GM19397 (cell line): Measurements from ENCODE around the gene OR51B6.
A peak's percentile ranks its signal among the peaks of the same experiment; 100 is the strongest.
"Not testable (repeated sequence)": the region's sequence is repeated elsewhere in the genome, so short reads cannot be mapped to it uniquely, and the experiment has no call there.

Source experiments
- ATAC-seq: cut with Tn5 transposase; IDR thresholded peaks from one replicate; pipeline ENCODE4 v1.9.1; 2021; ENCODE audit warnings: mild to moderate bottlenecking, moderate library complexity; ENCODE audit not compliant: unreplicated experiment

OR51B6 gene, protein sequence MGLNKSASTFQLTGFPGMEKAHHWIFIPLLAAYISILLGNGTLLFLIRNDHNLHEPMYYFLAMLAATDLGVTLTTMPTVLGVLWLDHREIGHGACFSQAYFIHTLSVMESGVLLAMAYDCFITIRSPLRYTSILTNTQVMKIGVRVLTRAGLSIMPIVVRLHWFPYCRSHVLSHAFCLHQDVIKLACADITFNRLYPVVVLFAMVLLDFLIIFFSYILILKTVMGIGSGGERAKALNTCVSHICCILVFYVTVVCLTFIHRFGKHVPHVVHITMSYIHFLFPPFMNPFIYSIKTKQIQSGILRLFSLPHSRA

GRCh38 chr11:5351208-5351607 lies at the start of gene OR51B6:
Gene OR51B6, plus strand, starts transcription at chr11:5351508. Its CDS starts 0 bp downstream, at chr11:5351508.
- ATAC-seq, result no peak

- ATAC-seq, result no peak
Observed at GRCh38 chr11:5301846-5302245, 49.5 kb upstream of the OR51B6 start, which contains the start of gene OR51B4. Gene OR51B4, minus strand, starts transcription at chr11:5301946. Its CDS starts 0 bp downstream, at chr11:5301946.

GRCh38 chr11:5303626-5304025 lies 47.7 kb upstream of the OR51B6 start:
- ATAC-seq, result no peak

- ATAC-seq, result no peak
Observed at GRCh38 chr11:5304046-5304445, 47.3 kb upstream of the OR51B6 start.

DNA sequence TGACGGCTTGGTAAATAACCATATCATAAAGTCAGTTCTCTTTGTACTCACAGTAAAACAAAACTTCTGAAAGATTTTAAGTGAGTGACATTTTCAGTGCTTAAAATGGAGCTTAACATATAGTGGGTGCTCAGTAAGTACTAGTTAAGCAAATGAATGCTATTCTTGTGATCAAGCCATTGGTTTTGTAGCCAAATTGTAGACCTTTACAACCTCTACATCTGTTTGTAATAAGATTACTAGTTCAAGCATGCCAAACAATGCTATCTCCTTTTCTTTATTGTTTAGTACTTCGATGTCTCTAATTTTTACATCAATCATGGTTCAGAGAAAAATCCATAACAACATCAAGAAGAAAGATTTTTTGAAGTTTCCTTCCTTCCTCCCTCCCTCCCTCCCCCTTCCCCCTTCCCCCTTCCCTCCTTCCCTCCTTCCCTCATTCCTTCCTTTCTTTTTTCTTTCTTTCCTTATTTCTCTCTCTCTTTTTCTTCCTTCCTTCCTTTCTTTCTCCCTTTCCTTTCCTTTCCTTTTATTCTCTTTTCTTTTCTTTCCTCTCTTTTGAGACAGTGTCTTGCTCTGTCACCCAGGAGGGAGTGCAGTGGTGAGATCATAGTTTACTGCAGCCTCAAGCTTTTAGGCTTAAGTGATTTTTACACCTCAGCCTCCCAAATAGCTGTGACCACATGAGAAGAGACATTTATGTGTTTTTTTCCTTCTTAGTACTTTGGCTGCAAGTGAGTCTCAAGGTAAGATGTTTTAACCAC lies 43.9 kb upstream of the OR51B6 start:
- no peak for ATAC-seq

GRCh38 chr11:5310423-5310822 lies 40.9 kb upstream of the OR51B6 start:
- no peak for ATAC-seq

DNA sequence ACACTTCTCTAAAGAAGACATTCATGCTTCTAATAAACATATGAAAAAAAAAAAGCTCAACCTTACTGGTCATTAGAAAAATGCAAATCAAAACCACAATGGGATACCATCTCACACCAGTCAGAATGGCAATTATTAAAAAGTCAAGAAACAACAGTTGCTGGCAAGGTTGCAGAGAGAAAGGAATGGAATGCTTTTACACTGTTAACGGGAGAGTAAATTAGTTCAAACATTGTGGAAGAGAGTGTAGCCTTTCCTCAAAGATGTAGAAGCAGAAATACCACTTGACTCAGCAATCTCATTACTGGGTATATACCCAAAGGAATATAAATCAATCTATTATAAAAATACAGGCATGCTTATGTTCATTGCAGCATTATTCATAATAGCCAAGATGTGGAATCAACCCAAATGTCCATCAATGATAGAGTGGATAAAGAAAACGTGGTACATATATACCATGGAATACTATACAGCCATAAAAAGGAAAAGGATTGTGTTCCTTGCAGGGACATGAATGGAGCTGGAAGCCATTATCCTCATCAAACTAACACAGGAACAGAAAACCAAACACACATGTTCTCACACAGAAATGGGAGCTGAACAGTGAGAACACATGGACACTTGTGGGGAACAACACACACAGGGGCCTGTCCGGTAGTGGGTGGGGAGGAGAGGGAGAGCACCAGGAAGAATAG lies 37.8 kb upstream of the OR51B6 start:
- not testable (repeated sequence) for ATAC-seq

- no peak for ATAC-seq
Observed at GRCh38 chr11:5317292-5317691, 34.0 kb upstream of the OR51B6 start.

GRCh38 chr11:5324197-5324596 lies 27.1 kb upstream of the OR51B6 start, which contains the start of gene OR51B2:
Gene OR51B2, minus strand, starts transcription at chr11:5324297. Its CDS starts 0 bp downstream, at chr11:5324297.
- ATAC-seq, result no peak

DNA sequence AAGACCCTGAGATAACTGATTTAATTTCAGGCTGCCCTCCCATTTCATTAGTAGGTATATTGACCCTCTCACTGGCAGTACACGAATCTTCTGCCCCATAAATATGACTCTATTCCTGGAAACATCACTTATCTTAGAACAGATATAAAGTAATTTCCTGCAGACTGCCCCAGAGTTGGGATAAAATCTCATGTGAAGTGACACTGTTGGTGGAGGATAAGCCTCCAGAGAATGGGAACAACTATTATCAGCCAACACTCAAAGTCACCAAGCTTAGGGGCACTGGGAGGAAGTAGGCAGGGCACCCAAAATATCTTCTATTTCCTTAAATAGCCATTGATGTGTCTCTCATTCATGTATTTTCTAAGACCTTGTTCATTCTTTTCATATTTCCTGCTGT lies 16.1 kb upstream of the OR51B6 start:
- no peak for ATAC-seq

- no peak for ATAC-seq
Observed at GRCh38 chr11:5336331-5336730, 15.0 kb upstream of the OR51B6 start.

DNA sequence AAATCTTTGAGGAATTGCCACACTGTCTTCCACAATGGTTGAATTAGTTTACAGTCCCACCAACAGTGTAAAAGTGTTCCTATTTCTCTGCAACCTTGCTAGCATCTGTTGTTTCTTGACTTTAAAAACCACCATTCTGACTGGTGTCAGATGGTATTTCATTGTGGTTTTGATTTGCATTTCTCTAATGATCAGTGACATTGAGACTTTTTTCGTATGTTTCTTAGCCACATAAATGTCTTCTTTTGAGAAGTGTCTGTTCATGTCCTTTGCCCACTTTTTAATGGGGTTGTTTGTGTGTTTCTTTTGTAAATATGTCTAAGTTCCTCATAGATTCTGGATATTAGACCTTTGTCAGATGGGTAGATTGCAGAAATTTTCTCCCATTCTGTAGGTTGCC lies 14.1 kb upstream of the OR51B6 start:
- ATAC-seq, result not testable (repeated sequence)

DNA sequence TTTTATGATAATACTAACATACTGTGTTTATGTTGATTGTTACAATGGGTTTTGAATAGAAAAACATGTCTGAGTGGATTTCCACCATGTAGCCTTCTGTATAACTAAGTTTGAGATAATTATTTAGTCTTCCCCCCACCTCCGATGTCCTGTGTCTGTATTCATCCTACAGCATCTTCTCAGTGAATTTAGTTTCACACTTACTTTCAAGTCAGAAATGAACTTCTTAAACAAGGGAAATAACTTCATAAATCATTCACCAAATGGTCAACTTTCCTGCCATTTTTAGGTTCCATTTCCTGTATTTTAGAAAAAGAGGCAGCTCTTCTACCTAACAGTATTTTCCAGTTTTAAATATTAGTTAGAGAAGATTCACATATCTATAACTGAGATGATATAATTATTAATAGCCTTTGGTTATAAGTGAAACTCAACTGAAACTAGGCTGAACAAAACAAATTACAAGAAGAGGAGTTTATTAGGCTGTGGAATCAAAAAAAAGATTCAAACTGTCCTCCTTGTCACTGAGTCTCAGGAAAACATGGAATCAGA lies 11.5 kb upstream of the OR51B6 start:
- peak; percentile 63 for ATAC-seq

GRCh38 chr11:5343474-5344335 lies 7.6 kb upstream of the OR51B6 start, which contains the start of gene OR51B5:
Gene OR51B5, minus strand, starts transcription at chr11:5343524. Its CDS starts 0 bp downstream, at chr11:5343524.
- ATAC-seq, result no peak

GRCh38 chr11:5345831-5346230 lies 5.5 kb upstream of the OR51B6 start:
- no peak for ATAC-seq

DNA sequence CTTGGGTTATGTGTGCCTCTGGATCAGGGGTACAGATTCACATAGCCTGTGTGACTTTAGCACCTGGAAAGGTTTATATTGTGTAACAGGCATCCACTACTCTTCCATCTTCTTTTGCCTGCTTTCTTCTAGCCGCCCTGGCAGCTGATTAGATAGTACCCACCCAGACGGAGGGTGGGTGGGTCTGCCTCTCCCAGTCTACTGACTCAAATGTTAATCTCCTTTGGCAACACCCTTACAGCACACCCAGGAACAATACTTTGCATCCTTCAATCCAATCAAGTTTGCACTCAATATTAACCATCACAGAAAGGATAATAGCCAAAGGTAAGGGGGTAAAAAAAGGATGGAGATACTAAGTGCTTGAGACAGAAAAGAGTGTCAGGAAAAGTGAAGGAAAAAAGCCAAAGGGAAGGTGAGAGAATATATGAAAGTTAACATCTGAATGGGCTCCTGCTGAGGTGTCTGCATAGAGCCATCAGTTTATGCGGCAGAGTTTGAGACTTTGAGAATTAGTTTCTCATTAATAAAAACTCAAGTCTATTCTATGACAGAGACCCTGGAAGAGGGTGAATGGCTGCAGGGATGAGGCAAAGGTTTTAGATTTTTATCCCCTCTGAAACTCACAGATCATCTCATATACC lies 2.6 kb upstream of the OR51B6 start:
- ATAC-seq, result no peak

GRCh38 chr11:5349550-5349949 lies 1.8 kb upstream of the OR51B6 start:
- ATAC-seq, result no peak

DNA sequence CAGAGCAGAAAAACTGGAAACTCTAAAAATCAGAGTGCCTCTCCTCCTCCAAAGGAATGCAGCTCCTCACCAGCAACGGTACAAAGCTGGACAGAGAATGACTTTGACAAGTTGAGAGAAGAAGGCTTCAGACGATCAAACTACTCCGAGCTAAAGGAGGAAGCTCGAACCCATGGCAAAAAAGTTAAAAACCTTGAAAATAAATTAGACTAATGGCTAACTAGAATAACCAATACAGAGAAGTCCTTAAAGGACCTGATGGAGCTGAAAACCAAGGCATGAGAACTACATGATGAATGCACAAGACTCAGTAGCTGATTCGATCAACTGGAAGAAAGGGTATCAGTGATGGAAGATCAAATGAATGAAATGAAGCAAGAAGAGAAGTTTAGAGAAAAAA lies 4.7 kb downstream of the OR51B6 start:
- not testable (repeated sequence) for ATAC-seq

GRCh38 chr11:5362017-5362625 lies 10.8 kb downstream of the OR51B6 start:
- no peak for ATAC-seq
